HepG2 (cell line): ENCODE results near the gene RCBTB1. TPM values are rescaled to one million over a fixed set of nuclear protein-coding genes. Genes with fewer than 3 reads are reported as not detected.

ENCODE experiments used
- DR1 ChIP-seq: sonication (generic); formaldehyde crosslinking; IDR thresholded peaks from 2 replicates; pipeline ENCODE4 v1.8.0; 2021; ENCODE audit warnings: mild to moderate bottlenecking, missing genetic modification reagents, inconsistent platforms
- NR0B2 ChIP-seq: sonication (generic); formaldehyde crosslinking; IDR thresholded peaks from 2 replicates; pipeline ENCODE4 v1.4.0; 2020; ENCODE audit warnings: mild to moderate bottlenecking, missing genetic modification reagents
- PHF20 ChIP-seq: sonication (generic); formaldehyde crosslinking; IDR thresholded peaks from 2 replicates; pipeline ENCODE4 v1.5.0; 2020; ENCODE audit warnings: mild to moderate bottlenecking, missing genetic modification reagents
- RARA ChIP-seq: IDR thresholded peaks from 2 replicates; pipeline ENCODE4 v1.6.1; 2016; ENCODE audit warnings: missing genetic modification reagents, missing compliant biosample characterization
- TCF7 ChIP-seq: sonication (generic); IDR thresholded peaks from 2 replicates; pipeline ENCODE4 v1.6.1; 2016; ENCODE audit warnings: antibody characterized with exemption, low read depth
- ZBTB10 ChIP-seq: sonication (generic); formaldehyde crosslinking; IDR thresholded peaks from 2 replicates; pipeline ENCODE4 v1.4.0; 2020; ENCODE audit warnings: missing genetic modification reagents, borderline replicate concordance
- ZNF337 ChIP-seq: sonication (generic); formaldehyde crosslinking; IDR thresholded peaks from 2 replicates; pipeline ENCODE4 v1.5.1; 2020; ENCODE audit warnings: missing genetic modification reagents, low read depth, mild to moderate bottlenecking, borderline replicate concordance
- ZNF639 ChIP-seq: conservative IDR thresholded peaks from 2 replicates; pipeline ENCODE4 v1.6.1; 2018; ENCODE audit warnings: missing genetic modification reagents
- polyA plus RNA-seq, 8 experiments: library from polyadenylated mRNA; depleted of rRNA in 3 of 8; stranded (reverse) in 7 of 8; unstranded in 1 of 8; fragments of >200 nt; fragmentation: Illumina TruSeq in 4 of 8; extraction: Trizol in 4 of 8; gene quantifications; 2 replicates each; pipeline versions ENCODE4 v1.2.1 to v1.2.3, GENCODE V29; 2011 to 2016; ENCODE audit warnings: low read depth in 4 of 8, missing spikeins in 1 of 8, mixed read lengths in 1 of 8; ENCODE audit not compliant: insufficient read depth in 1 of 8
- total RNA-seq, 5 experiments: library from RNA; depleted of rRNA; stranded (reverse); fragments of >200 nt; fragmentation: Illumina TruSeq; extraction: Trizol; gene quantifications; 2 replicates each; pipeline ENCODE4 v1.2.3, GENCODE V29; 2016; ENCODE audit warnings: low read depth in 1 of 5
- TF ChIP-seq, protein P1 (sequence below): sonication (generic); formaldehyde crosslinking; IDR thresholded peaks from 2 replicates; pipeline ENCODE4 v1.8.0; 2022; ENCODE audit warnings: mild to moderate bottlenecking, missing genetic modification reagents
- TF ChIP-seq, protein P2 (sequence below): sonication (generic); formaldehyde crosslinking; IDR thresholded peaks from 2 replicates; pipeline ENCODE4 v1.4.0; 2020; ENCODE audit warnings: missing genetic modification reagents
- TF ChIP-seq, protein P3 (sequence below), 2 experiments: sonication (generic) in 1 of 2; formaldehyde crosslinking in 1 of 2; IDR thresholded peaks; 2 replicates each; pipeline versions ENCODE4 v1.6.1 to v1.9.0; 2014 to 2022; ENCODE audit warnings: antibody characterized with exemption in 1 of 2, borderline replicate concordance in 1 of 2, inconsistent platforms in 1 of 2, low read depth in 1 of 2, missing genetic modification reagents in 1 of 2

The RCBTB1 gene
- total and polyA plus RNA-seq, 2 of the 13 experiments (the other 11 are each of a cell fraction or from before 2014, with no cell fraction given) = 13.4 to 21.6 TPM

GRCh38 chr13:49495783-49496762 lies 89.3 kb downstream of the RCBTB1 start, which contains the start of gene PHF11 (continued):
- TF ChIP-seq PHF20 (0 out of 2 replicates have a peak, but pooled peaks have one; percentile 15), ZNF337 (CRISPR knock-in tag) (no peak), ZNF639 (CRISPR knock-in tag) (peak; percentile 84), NR0B2 (CRISPR knock-in tag) (peak; percentile 54; the same call in 1 of the 2 replicates), DR1 (no peak), TCF7 (no peak), RARA (CRISPR knock-in tag) (0 out of 2 replicates have a peak, but pooled peaks have one; percentile 39), ZBTB10 (CRISPR knock-in tag) (no peak)
- TF ChIP-seq, protein P1, sequence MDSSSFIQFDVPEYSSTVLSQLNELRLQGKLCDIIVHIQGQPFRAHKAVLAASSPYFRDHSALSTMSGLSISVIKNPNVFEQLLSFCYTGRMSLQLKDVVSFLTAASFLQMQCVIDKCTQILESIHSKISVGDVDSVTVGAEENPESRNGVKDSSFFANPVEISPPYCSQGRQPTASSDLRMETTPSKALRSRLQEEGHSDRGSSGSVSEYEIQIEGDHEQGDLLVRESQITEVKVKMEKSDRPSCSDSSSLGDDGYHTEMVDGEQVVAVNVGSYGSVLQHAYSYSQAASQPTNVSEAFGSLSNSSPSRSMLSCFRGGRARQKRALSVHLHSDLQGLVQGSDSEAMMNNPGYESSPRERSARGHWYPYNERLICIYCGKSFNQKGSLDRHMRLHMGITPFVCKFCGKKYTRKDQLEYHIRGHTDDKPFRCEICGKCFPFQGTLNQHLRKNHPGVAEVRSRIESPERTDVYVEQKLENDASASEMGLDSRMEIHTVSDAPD (CRISPR knock-in tag) = peak; percentile 32; the same call in 1 of the 2 replicates
- TF ChIP-seq, protein P2, sequence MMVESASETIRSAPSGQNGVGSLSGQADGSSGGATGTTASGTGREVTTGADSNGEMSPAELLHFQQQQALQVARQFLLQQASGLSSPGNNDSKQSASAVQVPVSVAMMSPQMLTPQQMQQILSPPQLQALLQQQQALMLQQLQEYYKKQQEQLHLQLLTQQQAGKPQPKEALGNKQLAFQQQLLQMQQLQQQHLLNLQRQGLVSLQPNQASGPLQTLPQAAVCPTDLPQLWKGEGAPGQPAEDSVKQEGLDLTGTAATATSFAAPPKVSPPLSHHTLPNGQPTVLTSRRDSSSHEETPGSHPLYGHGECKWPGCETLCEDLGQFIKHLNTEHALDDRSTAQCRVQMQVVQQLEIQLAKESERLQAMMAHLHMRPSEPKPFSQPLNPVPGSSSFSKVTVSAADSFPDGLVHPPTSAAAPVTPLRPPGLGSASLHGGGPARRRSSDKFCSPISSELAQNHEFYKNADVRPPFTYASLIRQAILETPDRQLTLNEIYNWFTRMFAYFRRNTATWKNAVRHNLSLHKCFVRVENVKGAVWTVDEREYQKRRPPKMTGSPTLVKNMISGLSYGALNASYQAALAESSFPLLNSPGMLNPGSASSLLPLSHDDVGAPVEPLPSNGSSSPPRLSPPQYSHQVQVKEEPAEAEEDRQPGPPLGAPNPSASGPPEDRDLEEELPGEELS = 0 out of 2 replicates have a peak, but pooled peaks have one; percentile 47
- TF ChIP-seq, protein P3, sequence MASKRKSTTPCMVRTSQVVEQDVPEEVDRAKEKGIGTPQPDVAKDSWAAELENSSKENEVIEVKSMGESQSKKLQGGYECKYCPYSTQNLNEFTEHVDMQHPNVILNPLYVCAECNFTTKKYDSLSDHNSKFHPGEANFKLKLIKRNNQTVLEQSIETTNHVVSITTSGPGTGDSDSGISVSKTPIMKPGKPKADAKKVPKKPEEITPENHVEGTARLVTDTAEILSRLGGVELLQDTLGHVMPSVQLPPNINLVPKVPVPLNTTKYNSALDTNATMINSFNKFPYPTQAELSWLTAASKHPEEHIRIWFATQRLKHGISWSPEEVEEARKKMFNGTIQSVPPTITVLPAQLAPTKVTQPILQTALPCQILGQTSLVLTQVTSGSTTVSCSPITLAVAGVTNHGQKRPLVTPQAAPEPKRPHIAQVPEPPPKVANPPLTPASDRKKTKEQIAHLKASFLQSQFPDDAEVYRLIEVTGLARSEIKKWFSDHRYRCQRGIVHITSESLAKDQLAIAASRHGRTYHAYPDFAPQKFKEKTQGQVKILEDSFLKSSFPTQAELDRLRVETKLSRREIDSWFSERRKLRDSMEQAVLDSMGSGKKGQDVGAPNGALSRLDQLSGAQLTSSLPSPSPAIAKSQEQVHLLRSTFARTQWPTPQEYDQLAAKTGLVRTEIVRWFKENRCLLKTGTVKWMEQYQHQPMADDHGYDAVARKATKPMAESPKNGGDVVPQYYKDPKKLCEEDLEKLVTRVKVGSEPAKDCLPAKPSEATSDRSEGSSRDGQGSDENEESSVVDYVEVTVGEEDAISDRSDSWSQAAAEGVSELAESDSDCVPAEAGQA (IDR thresholded peaks at IDR 0.05; ENCODE audit: low read depth) = no peak
- TF ChIP-seq, protein P3 (CRISPR knock-in tag; IDR thresholded peaks at IDR 0.05; ENCODE audit: borderline replicate concordance) = no peak
